ENCODE data around the gene MOB1B. TPM values are rescaled to one million over a fixed set of nuclear protein-coding genes. Genes with fewer than 3 reads are reported as not detected.

Gene MOB1B
- total and polyA plus RNA-seq, 2 experiments from 2014 or later, result 5.3 to 23.5 TPM

- Histone ChIP-seq H4K20me1 (ENCODE audit: insufficient read depth, poor library complexity, severe bottlenecking) (no peaks in the 10 kb centered on the region), H3K4me1 (ENCODE audit: insufficient read depth) (no peaks in the 10 kb centered on the region), H3K9me3 (ENCODE audit: low read depth) (no peaks in the 10 kb centered on the region), H3K4me3 (no peak overlapping the region), H3K79me2 (peaks cover 22% of the 10 kb centered on the region), H3K27me3 (no peaks in the 10 kb centered on the region), H3K27ac (no peak overlapping the region), H3K9me2 (replicated peaks; ENCODE audit: insufficient read depth) (no peaks in the 10 kb centered on the region), H3K36me3 (replicated peaks; ENCODE audit: insufficient read depth, low read depth) (no peaks in the 10 kb centered on the region), H3K4me2 (no peak overlapping the region), H2AFZ (no peak overlapping the region)
- TF ChIP-seq EZH2 (IDR thresholded peaks at IDR 0.05; ENCODE audit: borderline replicate concordance), result no peak
- TF ChIP-seq EZH2phosphoT487 (IDR thresholded peaks at IDR 0.05; ENCODE audit: low read depth, severe bottlenecking, unreplicated experiment), result no peak
- TF ChIP-seq, protein P1, sequence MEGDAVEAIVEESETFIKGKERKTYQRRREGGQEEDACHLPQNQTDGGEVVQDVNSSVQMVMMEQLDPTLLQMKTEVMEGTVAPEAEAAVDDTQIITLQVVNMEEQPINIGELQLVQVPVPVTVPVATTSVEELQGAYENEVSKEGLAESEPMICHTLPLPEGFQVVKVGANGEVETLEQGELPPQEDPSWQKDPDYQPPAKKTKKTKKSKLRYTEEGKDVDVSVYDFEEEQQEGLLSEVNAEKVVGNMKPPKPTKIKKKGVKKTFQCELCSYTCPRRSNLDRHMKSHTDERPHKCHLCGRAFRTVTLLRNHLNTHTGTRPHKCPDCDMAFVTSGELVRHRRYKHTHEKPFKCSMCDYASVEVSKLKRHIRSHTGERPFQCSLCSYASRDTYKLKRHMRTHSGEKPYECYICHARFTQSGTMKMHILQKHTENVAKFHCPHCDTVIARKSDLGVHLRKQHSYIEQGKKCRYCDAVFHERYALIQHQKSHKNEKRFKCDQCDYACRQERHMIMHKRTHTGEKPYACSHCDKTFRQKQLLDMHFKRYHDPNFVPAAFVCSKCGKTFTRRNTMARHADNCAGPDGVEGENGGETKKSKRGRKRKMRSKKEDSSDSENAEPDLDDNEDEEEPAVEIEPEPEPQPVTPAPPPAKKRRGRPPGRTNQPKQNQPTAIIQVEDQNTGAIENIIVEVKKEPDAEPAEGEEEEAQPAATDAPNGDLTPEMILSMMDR (IDR thresholded peaks at IDR 0.05; ENCODE audit: poor library complexity), result no peak
- 92% methylated on average over 3 of the region's 3 CpGs for WGBS (ENCODE audit: low lambda C conversion rate, missing lambda C conversion rate)
- no peak for DNase-seq (ENCODE audit: low spot score)
Measured at GRCh38 chr4:70958681-70959080, 56.5 kb downstream of the MOB1B start.

DNA sequence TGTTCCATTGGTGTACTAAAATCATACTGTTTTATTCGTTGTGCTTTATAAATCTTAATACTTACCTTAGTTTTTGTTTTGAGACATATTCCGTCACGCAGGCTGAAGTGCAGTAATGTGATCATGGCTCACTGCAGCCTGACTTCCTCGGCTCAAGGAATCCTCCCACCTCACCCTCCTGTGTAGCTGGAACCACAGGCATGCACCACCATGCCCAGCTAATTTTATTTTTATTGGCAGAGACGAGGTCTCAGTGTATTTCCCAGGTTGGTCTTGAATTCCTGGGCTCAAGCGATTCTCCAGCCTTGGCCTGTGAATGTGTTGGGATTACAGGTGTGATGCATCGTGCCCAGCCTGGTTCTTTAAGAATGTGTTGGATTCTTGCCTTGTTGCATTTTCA is 66.9 kb downstream of the MOB1B start:
- Histone ChIP-seq H3K36me3 (replicated peaks; ENCODE audit: insufficient read depth, low read depth) (no peaks in the 10 kb centered on the region), H2AFZ (no peak overlapping the region), H3K4me3 (no peak overlapping the region), H3K9me3 (ENCODE audit: low read depth) (no peaks in the 10 kb centered on the region), H3K27me3 (no peaks in the 10 kb centered on the region), H4K20me1 (ENCODE audit: insufficient read depth, poor library complexity, severe bottlenecking) (no peaks in the 10 kb centered on the region), H3K9me2 (replicated peaks; ENCODE audit: insufficient read depth) (no peaks in the 10 kb centered on the region), H3K27ac (no peak overlapping the region), H3K4me2 (no peak overlapping the region), H3K4me1 (ENCODE audit: insufficient read depth) (no peaks in the 10 kb centered on the region), H3K79me2 (no peaks in the 10 kb centered on the region)
- DNase-seq (ENCODE audit: low spot score), result no peak
- TF ChIP-seq EZH2 (IDR thresholded peaks at IDR 0.05; ENCODE audit: borderline replicate concordance), result no peak
- TF ChIP-seq, protein P1 (IDR thresholded peaks at IDR 0.05; ENCODE audit: poor library complexity), result no peak
- no peak for TF ChIP-seq EZH2phosphoT487 (IDR thresholded peaks at IDR 0.05; ENCODE audit: low read depth, severe bottlenecking, unreplicated experiment)
- WGBS (ENCODE audit: low lambda C conversion rate, missing lambda C conversion rate), result 93% methylated on average over 7 of the region's 7 CpGs

GRCh38 chr4:70976252-70976651 is 74.1 kb downstream of the MOB1B start:
- Histone ChIP-seq H3K9me2 (replicated peaks; ENCODE audit: insufficient read depth) (no peaks in the 10 kb centered on the region), H3K79me2 (no peaks in the 10 kb centered on the region), H3K4me3 (no peak overlapping the region), H3K4me1 (ENCODE audit: insufficient read depth) (no peaks in the 10 kb centered on the region), H3K4me2 (no peak overlapping the region), H3K27ac (no peak overlapping the region), H2AFZ (no peak overlapping the region), H3K36me3 (replicated peaks; ENCODE audit: insufficient read depth, low read depth) (no peaks in the 10 kb centered on the region), H3K9me3 (ENCODE audit: low read depth) (no peaks in the 10 kb centered on the region), H3K27me3 (no peaks in the 10 kb centered on the region), H4K20me1 (ENCODE audit: insufficient read depth, poor library complexity, severe bottlenecking) (no peaks in the 10 kb centered on the region)
- DNase-seq (ENCODE audit: low spot score), result no peak
- 84% methylated on average over 3 of the region's 3 CpGs for WGBS (ENCODE audit: low lambda C conversion rate, missing lambda C conversion rate)
- TF ChIP-seq EZH2 (IDR thresholded peaks at IDR 0.05; ENCODE audit: borderline replicate concordance) (no peak), EZH2phosphoT487 (IDR thresholded peaks at IDR 0.05; ENCODE audit: low read depth, severe bottlenecking, unreplicated experiment) (no peak)
- TF ChIP-seq, protein P1 (IDR thresholded peaks at IDR 0.05; ENCODE audit: poor library complexity), result no peak

All from hepatocyte (in vitro differentiated cells).